ENCODE results near the gene ALDH1B1. TPM values are rescaled to one million over a fixed set of nuclear protein-coding genes. Genes with fewer than 3 reads are reported as not detected.

ALDH1B1 gene
- total and polyA plus RNA-seq, 8 donors, result 0.58 to 68.7 (median 18.6) TPM

DNA sequence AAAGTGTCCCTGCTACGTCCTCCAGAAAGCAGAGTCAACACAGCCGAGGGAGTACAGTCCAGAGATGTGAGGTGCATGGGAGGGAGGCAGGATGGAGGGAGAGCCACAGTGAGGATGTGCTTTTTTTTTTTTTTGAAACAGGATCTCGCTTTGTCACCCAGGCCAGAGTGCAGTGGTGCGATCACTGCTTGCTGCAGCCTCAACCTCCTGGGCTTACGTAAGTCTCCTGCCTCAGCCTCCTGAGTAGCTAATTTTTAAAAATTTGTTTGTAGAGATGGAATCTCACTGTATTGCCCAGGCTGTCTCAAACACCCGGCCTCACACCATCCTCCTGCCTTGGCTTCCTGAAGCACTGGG, 33.2 kb upstream of the ALDH1B1 start:
- WGBS, 5 donors, result 62 to 86% (median 81%) methylated on average over 6 of the region's 6 CpGs
- Histone ChIP-seq H3K27ac (no peak overlapping the region), H3K9me3 (no peaks in the 10 kb centered on the region), H3K4me1 (peaks cover 0 to 11% (median 5%) of the 10 kb centered on the region in 4 donors), H3K36me3 (no peaks in the 10 kb centered on the region), H3K4me3 (no peak overlapping the region), H3K27me3 (no peaks in the 10 kb centered on the region)
- TF ChIP-seq POLR2A (IDR thresholded peaks at IDR 0.05) (no peak), EP300 (IDR thresholded peaks at IDR 0.05) (no peak), POLR2AphosphoS5 (IDR thresholded peaks at IDR 0.05) (no peak)
- TF ChIP-seq, protein P1, sequence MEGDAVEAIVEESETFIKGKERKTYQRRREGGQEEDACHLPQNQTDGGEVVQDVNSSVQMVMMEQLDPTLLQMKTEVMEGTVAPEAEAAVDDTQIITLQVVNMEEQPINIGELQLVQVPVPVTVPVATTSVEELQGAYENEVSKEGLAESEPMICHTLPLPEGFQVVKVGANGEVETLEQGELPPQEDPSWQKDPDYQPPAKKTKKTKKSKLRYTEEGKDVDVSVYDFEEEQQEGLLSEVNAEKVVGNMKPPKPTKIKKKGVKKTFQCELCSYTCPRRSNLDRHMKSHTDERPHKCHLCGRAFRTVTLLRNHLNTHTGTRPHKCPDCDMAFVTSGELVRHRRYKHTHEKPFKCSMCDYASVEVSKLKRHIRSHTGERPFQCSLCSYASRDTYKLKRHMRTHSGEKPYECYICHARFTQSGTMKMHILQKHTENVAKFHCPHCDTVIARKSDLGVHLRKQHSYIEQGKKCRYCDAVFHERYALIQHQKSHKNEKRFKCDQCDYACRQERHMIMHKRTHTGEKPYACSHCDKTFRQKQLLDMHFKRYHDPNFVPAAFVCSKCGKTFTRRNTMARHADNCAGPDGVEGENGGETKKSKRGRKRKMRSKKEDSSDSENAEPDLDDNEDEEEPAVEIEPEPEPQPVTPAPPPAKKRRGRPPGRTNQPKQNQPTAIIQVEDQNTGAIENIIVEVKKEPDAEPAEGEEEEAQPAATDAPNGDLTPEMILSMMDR (IDR thresholded peaks at IDR 0.05), result no peak
- no peak for DNase-seq
- intact Hi-C loops (cut with DNase I; ENCODE audit: low total_unique reads), result no loop called here

DNA sequence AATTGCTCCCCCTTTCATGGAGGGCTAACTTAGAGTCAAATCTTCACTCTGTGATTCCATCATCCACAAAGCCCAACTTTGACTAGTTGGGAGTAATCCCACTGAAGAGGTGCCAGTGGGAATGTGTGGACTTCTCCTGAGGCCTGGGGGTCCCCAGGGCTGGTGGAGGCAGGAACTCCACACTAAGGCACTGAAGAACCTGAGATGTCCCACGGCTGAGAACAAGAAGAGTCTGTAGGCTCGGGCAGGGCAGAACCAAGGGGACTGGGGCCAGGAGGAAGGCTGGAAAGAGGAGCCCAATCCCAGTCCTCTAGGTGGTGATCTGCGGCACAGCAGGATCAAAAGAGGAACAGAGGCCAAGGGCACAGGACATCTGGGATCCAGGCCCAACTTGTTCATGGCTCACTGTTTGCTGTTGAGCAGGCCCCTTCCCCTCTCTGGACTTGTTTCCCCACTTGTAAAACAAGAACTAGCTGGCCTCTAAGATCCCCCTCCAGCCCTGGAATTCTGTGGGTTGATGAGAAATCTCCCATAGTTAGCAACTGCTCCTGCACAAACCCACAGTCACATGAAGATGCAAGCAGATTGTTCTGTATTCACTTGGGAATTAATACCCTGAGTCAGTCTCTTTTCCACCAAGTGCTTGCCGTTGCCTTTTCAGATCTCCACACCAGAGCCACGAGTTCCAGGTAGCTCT, 32.7 kb upstream of the ALDH1B1 start:
- Histone ChIP-seq H3K4me3 (no peak overlapping the region), H3K27me3 (no peaks in the 10 kb centered on the region), H3K36me3 (no peaks in the 10 kb centered on the region), H3K9me3 (no peaks in the 10 kb centered on the region), H3K27ac (no peak overlapping the region), H3K4me1 (peaks cover 0 to 11% (median 5%) of the 10 kb centered on the region in 4 donors)
- intact Hi-C loops (cut with DNase I; ENCODE audit: low total_unique reads), result no loop called here
- no peak for TF ChIP-seq POLR2A (IDR thresholded peaks at IDR 0.05)
- TF ChIP-seq POLR2AphosphoS5 (IDR thresholded peaks at IDR 0.05), result no peak
- no peak for TF ChIP-seq EP300 (IDR thresholded peaks at IDR 0.05)
- TF ChIP-seq, protein P1 (IDR thresholded peaks at IDR 0.05), result no peak
- no peak for DNase-seq
- 59 to 66% (median 62%) methylated on average over 5 of the region's 5 CpGs for WGBS, 5 donors

DNA sequence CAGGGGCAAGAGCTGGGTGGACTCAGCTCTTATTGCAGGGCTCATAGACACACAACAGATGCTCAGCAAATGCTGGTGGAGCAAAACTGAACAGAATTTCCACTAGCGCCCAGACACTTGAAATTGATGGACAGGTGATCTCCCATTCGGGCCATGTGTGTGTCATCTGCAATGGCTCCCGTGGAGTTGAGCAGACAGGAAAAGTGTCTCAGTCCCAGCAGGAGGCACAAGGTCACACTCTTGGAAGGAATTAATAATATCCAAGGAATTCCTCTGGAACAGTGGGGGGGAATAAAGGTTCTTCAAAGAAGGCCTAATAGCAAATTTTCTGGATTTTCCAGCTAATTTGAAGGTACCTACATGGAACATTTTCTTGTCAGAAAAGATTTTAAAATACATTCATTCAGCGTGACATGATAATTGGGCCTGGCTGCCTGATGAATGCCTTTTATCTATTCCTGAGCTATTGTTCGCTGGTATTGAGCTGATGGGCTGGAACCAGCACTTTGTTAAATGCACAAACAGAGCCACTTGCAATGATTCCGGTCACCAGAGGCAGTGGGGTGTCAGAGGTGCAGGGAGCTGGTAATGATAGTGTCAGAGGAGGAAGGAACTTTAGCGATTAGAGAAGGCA, 31.5 kb upstream of the ALDH1B1 start:
- intact Hi-C loops (cut with DNase I; ENCODE audit: low total_unique reads), result no loop called here
- peaks cover 0 to 11% (median 5%) of the 10 kb centered on the region in 4 donors for H3K4me1 ChIP-seq
- TF ChIP-seq, protein P1 (IDR thresholded peaks at IDR 0.05), result no peak
- TF ChIP-seq EP300 (IDR thresholded peaks at IDR 0.05), result no peak
- TF ChIP-seq POLR2AphosphoS5 (IDR thresholded peaks at IDR 0.05), result no peak
- no peak for TF ChIP-seq POLR2A (IDR thresholded peaks at IDR 0.05)
- no peaks in the 10 kb centered on the region for H3K36me3 ChIP-seq
- DNase-seq, result no peak
- no peak overlapping the region for H3K4me3 ChIP-seq
- no peak overlapping the region for H3K27ac ChIP-seq
- H3K27me3 ChIP-seq, result no peaks in the 10 kb centered on the region
- 69 to 84% (median 82%) methylated on average over 7 of the region's 7 CpGs for WGBS, 5 donors
- no peaks in the 10 kb centered on the region for H3K9me3 ChIP-seq

DNA sequence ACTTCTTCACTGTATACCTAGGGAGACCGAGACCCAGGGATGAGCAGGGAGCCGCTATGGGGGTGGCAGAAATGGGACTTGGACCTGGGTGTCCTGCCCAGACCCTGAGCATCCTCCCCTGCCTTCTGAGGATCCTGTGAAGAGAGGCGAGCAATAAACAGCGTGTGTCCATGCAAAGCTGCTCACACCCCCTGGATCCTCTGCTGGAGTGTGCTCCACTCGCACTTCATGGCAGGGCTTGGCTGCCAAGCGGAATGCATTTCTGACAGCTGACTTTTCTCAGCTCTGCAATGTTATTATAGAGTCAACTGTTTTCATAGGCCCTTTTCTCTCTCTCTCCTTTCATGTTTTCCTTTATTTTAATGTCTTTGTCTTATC, 31.0 kb upstream of the ALDH1B1 start:
- peak in 1 of 2 donors; percentile 76 for DNase-seq

More for the DNA sequence above, 31.0 kb upstream of the ALDH1B1 start:
- Histone ChIP-seq H3K27ac (no peak overlapping the region), H3K4me1 (peaks cover 0 to 11% (median 5%) of the 10 kb centered on the region in 4 donors), H3K27me3 (no peaks in the 10 kb centered on the region), H3K36me3 (no peaks in the 10 kb centered on the region), H3K9me3 (no peaks in the 10 kb centered on the region), H3K4me3 (no peak overlapping the region)
- intact Hi-C loops (cut with DNase I; ENCODE audit: low total_unique reads), result no loop called here
- TF ChIP-seq, protein P1 (IDR thresholded peaks at IDR 0.05), result no peak
- TF ChIP-seq EP300 (IDR thresholded peaks at IDR 0.05) (no peak), POLR2A (IDR thresholded peaks at IDR 0.05) (no peak), POLR2AphosphoS5 (IDR thresholded peaks at IDR 0.05) (no peak)
- 75 to 88% (median 78%) methylated on average over 6 of the region's 6 CpGs for WGBS, 5 donors

Measured in stomach (tissue), 9 donors.